NCI-H460 (cell line): Measurements from ENCODE around the gene FLYWCH2. TPM values are rescaled to one million over a fixed set of nuclear protein-coding genes. Genes with fewer than 3 reads are reported as not detected.
A peak's percentile ranks its signal among the peaks of the same experiment; 100 is the strongest.

Experiments
- DNase-seq: peaks from one replicate; pipeline ENCODE4 v3.0.0-alpha.2; 2016; ENCODE audit warnings: low read depth; ENCODE audit errors: extremely low read depth
- total RNA-seq: library from RNA; depleted of rRNA; stranded (reverse); fragments of >200 nt; shearing (Covaris generic); gene quantifications from 2 replicates; pipeline ENCODE4 v1.2.3, GENCODE V29; 2014

FLYWCH2 gene
- total RNA-seq, 1 experiment from 2014 or later, result 80.1 TPM

DNA sequence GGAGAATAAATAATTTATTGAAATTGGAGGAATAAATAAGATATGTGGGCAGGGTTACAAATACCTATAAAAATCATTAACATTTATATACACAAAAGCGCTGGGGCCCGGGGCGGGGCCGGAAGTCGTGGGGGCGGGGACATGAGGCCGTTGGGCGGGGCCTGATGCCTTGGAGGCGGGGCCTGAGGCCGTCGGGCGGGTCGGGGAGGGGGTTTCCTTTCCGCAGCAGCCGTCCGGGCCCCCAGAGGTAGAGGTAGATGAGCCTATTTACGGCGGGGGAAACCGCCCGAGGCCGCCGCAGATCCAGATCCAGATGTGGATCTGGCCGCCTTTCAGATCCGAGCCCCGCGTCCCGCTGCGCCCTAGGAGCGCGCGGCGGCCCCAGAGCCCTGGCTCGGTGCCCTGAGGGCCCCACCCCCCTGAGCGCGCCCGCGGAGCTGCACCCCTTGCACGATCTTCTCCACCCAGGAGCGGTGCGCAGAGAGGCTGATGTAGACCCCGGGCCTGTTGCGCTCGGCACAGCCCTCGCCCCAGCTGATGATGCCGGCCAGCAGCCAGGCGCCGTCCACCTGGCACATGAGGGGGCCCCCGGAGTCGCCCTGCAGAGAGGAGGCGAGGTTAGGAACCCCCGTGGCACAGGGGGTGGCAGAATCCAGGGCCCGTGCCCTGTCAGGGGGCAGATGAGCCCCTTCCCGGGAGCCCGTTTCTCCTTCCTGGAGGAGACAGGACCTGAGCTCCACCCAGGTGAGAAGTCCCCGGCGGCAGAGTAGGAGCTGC lies 30.1 kb upstream of the FLYWCH2 start:
- no peak for DNase-seq

DNA sequence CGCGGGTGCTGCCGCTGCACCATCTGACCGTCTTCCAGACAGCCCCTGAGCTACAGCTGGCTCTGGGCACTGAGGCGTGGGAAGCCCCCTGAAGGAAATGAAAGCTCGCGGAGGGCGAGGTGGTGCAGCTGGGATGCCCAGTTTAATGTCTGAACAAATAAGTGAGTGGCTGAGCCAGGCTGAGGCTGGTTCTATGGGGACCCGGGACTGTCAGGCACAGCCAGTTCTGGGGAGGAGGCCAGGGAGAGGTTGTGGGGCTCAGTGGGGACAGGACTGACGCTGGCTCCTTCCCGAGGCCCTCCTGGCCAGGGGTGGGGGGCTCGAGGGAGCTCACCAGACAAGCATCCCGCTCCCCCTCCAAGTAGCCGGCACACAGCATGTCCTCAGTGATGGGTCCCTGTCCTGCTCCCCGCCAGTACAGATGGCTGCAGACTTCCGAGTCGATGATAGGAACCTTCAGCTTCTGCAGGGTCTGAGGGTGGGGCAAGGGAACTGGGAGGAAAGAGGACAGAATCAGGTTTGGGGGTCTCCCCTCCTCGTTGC lies 29.4 kb upstream of the FLYWCH2 start:
- DNase-seq, result no peak

GRCh38 chr16:2854700-2855309 lies 28.2 kb upstream of the FLYWCH2 start:
- no peak for DNase-seq

DNA sequence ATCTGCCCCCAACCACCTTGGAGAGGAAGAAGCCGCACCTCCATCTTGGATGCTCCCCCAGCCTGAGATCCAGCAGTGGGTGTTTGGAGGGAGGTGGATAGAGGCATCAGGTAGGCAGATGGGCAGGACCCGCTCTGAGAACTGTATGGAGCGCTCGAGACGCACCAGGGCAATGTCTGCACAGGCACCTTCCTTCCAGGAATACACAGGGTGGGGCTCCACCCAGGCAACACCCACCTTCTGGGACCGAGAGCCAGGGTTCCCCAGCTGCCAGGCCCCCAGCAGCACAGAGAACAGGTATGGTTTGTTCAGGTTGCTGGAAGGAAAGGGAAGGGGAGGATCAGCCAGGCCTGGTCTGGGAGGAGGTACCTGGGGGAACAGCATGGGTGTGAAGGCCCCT lies 27.5 kb upstream of the FLYWCH2 start:
- no peak for DNase-seq

GRCh38 chr16:2856061-2856670 lies 26.8 kb upstream of the FLYWCH2 start:
- DNase-seq, result no peak

GRCh38 chr16:2856686-2857450 lies 26.1 kb upstream of the FLYWCH2 start:
- no peak for DNase-seq

GRCh38 chr16:2857451-2858244 lies 25.4 kb upstream of the FLYWCH2 start, which contains the start of gene PRSS22:
Gene PRSS22 (minus strand): TSS chr16:2858170. CDS start chr16:2858104, 66 bp downstream.
- DNase-seq, result no peak

DNA sequence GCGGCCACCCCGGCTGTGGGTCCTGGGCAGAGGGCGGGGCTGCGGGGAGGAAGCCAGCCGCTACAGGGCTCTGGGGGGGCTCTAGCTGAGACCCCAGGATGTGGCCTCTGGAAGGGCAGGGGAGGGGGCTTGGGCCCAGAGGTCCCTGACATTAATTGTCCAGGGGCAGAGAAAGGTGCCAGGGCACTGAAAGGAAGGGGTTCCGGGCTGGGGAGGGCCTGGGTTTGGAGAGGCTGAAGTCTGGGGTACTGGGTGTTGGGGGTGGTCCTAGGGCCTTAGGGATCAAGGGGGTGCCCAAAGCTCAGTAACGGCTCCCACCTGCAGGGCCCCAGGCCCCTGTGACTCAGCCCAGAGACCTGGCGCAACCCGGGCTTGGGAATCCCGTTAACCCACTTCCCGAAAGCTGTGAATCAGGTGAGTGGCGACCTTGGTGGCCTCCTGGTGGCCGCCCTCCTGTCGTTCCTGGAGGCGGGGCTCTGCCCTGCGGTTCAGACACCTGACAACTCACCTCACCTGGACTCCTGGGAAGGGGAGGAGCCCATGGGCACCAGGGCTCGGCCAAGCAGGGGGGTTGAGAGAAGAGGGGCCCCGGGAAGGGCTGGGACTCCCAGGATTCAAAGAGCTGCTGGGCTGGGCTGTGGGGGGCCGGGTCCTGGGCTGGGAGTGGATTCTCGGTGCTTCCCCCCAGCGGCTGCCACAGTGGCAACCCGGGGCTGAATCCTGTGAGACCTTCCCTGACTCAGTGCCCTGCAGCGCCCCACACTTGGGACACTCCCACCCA lies 24.6 kb upstream of the FLYWCH2 start:
- no peak for DNase-seq

GRCh38 chr16:2859686-2860265 lies 23.2 kb upstream of the FLYWCH2 start:
- DNase-seq, result no peak

DNA sequence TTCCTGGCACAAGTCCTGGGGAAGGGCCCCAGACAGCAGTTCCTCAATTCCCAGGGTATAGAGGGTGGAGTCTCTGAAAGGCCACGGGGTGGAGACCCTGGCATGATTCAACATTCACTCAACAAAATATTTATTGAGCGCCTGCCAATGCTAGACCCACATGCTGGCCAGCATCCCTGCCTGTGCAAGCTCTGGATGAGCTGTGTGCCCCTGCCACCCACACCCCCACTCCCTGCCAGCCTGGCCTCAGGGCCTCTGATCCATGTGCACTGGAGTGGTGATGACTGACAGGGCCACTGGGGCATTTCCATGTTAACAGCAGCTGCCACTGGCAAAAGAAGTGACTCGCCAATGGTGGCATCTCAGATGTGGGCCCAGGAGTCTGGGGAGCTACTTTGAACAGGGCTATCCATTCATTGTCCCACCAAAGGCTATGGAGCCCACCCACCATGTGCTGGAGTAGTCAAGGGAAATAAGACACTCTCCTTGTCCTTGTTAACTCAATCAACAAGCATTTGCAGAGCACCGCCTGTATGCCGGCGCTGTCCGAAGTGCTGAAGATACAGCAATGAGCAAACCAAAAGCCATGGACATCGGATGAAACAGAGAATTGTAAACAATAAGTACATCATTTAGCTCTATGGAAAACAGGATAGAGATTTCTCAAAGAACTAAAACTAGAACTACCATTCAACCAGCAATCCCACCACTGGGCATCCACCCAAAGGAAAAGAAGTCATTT lies 22.0 kb upstream of the FLYWCH2 start:
- DNase-seq, result no peak

DNA sequence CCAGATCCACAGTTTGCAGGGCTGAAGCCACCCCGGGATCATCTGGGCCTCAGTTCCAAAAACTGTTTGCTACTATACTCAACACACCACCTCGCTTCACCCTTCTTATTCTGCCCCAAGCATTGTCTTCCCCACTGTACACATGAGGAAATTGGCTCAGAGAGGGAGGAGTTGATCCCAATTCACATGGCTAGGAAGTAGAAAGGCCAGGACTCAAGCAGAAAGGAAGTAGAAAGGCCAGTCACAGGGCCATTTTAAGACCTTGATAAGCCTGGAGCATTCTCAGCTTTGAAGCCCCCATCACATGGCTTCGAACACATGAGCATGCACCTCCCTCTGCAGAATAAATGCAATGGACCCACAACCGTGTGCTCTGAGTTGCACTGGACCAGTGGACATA lies 17.4 kb upstream of the FLYWCH2 start:
- no peak for DNase-seq

DNA sequence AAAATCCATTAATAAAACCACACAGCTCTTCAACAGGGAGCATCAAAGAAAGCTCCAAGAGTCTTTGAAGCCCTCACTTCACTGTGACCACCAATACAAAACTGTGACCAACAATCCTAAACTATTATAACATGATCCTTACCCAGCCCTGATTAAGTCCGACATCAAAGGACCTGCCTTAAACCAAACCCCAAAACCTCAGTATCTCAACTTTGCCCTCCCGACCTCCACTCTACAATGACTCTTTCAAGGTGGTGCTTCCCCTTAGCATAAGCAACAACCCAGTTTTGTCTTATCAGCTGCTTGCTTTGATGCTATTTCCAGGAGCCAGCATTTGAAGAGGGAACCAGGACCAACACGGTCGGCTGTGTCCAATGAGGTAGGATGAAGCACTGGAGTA lies 16.6 kb upstream of the FLYWCH2 start:
- DNase-seq, result no peak

GRCh38 chr16:2867661-2867986 lies 15.4 kb upstream of the FLYWCH2 start:
- no peak for DNase-seq

- DNase-seq, result peak; percentile 90
Observed at GRCh38 chr16:2867987-2868789, 14.8 kb upstream of the FLYWCH2 start.

DNA sequence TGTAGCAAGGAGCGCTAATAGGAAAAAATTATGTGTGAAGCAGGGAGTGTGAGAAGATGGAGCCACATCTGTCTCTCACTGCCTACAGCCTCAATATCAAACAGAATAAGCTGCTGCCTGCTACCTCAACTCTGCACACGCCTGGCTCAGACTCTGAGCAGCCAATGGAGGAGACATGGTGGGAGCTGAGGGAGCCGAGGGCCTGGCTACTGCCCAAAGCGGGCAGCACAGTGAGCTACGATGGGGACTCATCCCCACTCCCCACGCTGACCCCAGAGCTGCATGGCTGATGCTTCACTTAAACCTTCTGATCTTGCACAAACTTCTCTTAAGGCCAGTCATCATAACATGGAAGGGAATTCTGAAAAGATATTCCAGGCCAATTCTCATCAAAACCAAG lies 11.1 kb upstream of the FLYWCH2 start:
- no peak for DNase-seq

- no peak for DNase-seq
Observed at GRCh38 chr16:2874032-2874911, 8.7 kb upstream of the FLYWCH2 start.
